ENCODE measurements around the gene ALG14. TPM values are rescaled to one million over a fixed set of nuclear protein-coding genes. Genes with fewer than 3 reads are reported as not detected.
"Not testable (repeated sequence)": the region's sequence is repeated elsewhere in the genome, so short reads cannot be mapped to it uniquely, and the experiment has no call there.

ALG14 gene
- total RNA-seq, 2 donors from 2014 or later, result 3.7 to 9.1 TPM

DNA sequence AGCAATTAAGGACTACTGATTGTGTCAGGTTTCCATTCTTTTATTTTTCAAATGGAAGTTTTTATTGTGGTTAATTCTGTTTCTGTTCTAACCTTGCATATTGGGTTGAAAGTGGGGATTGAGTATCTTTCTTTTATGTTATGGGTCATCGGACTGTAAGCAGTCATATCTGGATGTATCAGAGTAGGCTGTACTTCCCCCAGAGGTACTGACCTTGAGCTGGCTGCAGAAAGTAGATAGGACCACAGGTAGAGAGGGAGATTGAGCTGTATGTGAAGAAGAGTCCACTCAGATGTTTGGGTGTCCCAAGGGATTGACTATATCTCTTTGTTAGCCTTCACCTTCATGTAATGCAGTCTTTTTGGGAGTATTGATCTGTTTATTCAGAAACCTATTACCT lies 20.5 kb upstream of the ALG14 start:
- no peak for ATAC-seq
- no peak overlapping the region for H3K27ac Mint-ChIP-seq
- DNase-seq (ENCODE audit: low spot score in 2 of 2), result no peak
- H3K9me3 Mint-ChIP-seq, result no peaks in the 10 kb centered on the region
- peaks cover 4% of the 10 kb centered on the region in 2 donors for H3K36me3 Mint-ChIP-seq

DNA sequence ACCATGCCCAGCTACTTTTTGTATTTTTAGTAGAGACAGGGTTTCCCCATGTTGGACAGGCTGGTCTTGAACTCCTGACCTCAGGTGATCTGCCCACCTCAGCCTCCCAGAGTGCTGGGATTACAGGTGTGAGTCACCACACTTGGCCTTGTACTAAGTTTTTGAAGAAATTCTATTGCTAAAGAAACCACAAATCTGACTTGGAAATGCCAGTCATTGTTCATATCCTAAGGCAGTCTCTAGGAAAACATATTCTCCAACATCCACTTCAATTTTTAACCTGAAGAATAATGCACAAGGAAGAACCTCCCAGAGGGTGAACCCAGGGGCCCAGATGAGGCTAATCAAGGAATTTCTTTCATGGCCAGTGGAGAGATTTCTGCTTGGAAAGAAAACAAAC lies 20.1 kb upstream of the ALG14 start:
- H3K27ac Mint-ChIP-seq; H3K36me3 Mint-ChIP-seq; ATAC-seq; H3K9me3 Mint-ChIP-seq; DNase-seq (ENCODE audit: low spot score in 2 of 2): not testable (repeated sequence)

DNA sequence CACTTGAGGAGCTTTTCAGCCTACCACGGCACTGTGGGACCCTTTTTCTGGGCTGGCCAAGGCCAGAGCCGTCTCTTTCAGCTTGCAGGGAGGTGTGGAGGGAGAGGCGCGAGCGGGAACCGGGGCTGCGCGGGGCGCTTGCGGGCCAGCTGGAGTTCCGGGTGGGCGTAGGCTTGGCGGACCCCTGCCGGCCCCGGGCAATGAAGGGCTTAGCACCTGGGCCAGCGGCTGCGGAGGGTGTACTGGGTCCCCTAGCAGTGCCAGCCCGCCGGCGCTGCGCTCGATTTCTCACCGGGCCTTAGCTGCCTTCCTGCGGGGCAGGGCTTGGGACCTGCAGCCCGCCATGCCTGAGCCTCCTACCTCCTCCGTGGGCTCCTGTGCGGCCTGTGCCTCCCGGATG lies 18.5 kb upstream of the ALG14 start:
- H3K36me3 Mint-ChIP-seq; ATAC-seq; H3K9me3 Mint-ChIP-seq; H3K27ac Mint-ChIP-seq; DNase-seq (ENCODE audit: low spot score in 2 of 2): not testable (repeated sequence)

DNA sequence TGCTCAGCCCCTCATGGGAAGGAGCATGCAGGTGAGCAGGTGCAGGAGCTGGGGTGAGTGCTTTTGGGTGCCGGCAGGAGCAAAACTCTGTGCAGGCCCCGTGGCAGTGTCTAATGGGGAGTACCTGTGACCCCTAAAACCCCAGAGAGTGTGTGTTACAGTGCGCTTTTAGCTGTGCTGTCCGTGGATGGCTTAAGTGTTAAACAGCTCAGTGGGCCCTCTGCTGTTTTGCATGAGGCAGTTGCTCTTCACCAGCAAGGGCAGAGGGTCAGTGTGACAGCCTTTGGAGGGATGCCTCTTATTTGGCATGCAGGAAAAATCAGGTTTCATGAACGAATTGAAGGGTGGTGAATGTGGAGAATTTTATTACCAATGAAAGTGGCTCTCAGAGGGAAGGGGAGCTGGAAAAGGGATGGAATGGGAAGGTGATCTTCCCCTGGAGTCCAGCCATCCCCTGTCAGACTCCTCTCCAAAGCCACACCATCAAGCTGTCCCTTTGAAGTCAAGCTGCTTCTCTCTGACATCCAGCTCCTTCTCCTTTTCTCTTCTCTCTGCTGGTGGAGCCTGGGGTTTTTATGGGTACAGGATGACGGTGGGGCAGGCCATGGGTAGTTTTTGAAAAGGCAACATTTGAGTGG lies 17.0 kb upstream of the ALG14 start:
- Mint-ChIP-seq H3K27ac (no peak overlapping the region), H3K9me3 (no peaks in the 10 kb centered on the region), H3K36me3 (peaks cover 4% of the 10 kb centered on the region in 2 donors)
- DNase-seq (ENCODE audit: low spot score in 2 of 2) (no peak), ATAC-seq (no peak)

DNA sequence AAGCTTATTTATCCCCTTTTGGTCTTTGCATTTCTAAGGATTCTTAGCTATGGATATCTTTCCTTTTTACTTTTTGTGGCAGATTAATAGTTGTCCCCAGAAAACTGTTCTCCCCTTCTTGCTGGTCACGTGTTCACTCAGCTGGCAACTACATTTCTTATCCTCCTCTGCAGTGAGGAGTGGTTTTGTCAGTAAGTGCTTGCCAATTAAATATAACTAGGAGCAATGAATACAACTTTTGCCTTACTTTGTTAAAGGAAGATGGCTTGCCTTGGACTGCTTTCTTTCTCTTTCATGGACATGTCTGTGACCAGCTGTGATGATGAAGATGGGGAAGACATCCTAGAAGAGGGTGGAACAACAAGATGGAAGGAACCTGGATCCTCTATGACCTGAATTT lies 15.6 kb upstream of the ALG14 start:
- H3K36me3 Mint-ChIP-seq, result peaks cover 4% of the 10 kb centered on the region in 2 donors
- ATAC-seq, result no peak
- H3K9me3 Mint-ChIP-seq, result no peaks in the 10 kb centered on the region
- DNase-seq (ENCODE audit: low spot score in 2 of 2), result no peak
- no peak overlapping the region for H3K27ac Mint-ChIP-seq

DNA sequence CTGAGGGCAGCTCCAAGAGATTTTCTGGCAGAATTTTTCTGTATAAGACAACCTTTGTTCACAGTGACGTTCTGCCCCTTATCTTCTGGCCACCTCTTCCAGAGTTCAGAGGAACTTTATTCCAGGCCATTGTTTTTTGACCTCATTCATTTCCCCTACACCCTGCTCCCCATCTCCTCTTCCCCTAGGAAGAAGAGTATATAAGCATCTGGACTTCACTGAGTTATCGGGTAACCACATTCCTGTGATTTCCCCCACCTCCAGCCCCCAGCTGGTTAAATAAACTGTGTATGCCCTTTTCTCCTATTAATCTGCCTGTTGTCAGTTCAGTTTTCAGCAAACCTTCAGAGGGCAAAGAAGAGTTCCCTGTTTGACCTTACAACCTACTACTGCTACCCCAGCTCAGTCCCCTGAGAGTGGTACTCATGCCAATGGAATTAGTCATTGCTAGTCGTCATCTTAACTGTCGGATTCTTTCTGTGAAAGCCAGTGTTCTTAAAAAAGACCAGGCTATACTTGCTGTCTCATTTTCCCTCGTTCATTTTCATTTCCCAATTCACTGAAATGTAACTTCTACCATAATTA lies 14.3 kb upstream of the ALG14 start:
- Mint-ChIP-seq H3K36me3 (peaks cover 4% of the 10 kb centered on the region in 2 donors), H3K9me3 (no peaks in the 10 kb centered on the region), H3K27ac (no peak overlapping the region)
- DNase-seq (ENCODE audit: low spot score in 2 of 2) (no peak), ATAC-seq (no peak)

- no peak for ATAC-seq
- no peak for DNase-seq (ENCODE audit: low spot score in 2 of 2)
- no peaks in the 10 kb centered on the region for H3K9me3 Mint-ChIP-seq
These were observed 12.6 kb upstream of the ALG14 start for GRCh38 chr1:95085376-95085775.

DNA sequence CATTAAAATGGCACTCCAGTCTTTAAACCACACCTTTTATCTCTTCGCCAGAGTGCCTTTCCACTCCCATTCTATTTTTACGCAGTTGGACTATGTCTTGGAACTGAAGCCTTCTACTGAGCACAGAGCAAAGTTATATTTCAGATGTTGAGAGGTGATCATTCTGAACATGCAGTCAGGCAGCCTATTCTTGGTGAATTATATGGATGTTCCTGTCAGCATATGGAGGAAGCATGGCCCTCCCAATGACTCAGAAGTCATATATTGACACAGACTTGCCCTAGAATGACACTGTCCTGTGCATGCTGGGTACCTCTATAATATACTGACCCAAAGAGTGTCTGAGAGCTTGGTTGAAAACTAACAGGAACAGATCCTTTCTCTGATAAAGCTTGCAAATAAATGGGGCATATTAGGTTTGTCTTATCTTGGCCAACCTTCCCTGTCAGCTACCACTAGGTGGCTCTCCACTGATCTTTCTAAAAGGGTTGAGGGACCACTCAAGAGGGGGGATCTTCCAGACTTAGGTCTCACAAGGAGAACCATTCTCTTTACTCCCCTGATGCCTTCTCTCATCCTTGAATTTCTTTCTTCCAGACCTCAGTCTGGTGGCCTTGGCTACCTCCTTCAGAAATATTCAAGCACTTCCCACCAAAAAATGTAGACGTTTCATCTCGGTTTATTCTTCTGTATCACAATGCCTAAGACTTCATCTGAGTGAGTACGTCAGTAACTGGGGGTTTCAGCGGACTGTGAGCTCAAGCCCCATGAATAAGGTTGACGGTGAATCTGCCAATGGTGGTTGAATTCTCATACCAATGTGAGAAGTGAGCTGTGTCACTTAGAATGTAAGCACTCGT lies 11.8 kb upstream of the ALG14 start:
- Mint-ChIP-seq H3K36me3 (no peaks in the 10 kb centered on the region), H3K27ac (peak overlapping the region in 1 of 2 donors; percentile 23), H3K9me3 (no peaks in the 10 kb centered on the region)
- peak; percentile 54 to 71 for ATAC-seq
- peak in 1 of 2 donors; percentile 7 for DNase-seq (ENCODE audit: low spot score in 2 of 2)

More at GRCh38 chr1:95085376-95085775, 12.6 kb upstream of the ALG14 start:
- Mint-ChIP-seq H3K27ac (no peak overlapping the region), H3K36me3 (peaks cover 4% of the 10 kb centered on the region in 2 donors)

GRCh38 chr1:95080879-95081278 lies 8.1 kb upstream of the ALG14 start:
- ATAC-seq (no peak), DNase-seq (ENCODE audit: low spot score in 2 of 2) (no peak)
- H3K36me3 Mint-ChIP-seq, result no peaks in the 10 kb centered on the region
- no peaks in the 10 kb centered on the region for H3K9me3 Mint-ChIP-seq
- H3K27ac Mint-ChIP-seq, result no peak overlapping the region

DNA sequence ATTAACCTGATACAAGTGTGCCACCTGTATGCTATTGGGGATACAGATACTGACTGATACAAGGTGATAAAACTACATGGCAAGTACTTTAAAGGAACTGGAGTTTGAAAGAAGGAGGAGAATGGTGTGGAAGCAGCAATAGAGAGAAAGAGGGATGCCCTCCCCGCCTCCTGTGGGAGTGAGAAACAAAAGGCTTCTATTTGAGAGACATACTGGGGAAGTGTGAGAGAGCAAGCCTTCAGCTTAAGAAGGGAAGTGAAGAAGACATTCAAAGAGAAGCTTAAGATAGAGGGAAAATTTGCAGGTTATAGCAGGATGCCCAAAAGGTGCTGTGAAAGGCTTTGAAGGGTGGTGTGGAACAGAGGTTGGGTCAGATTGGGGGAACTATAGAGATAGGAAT lies 7.7 kb upstream of the ALG14 start:
- no peaks in the 10 kb centered on the region for H3K36me3 Mint-ChIP-seq
- ATAC-seq (no peak), DNase-seq (ENCODE audit: low spot score in 2 of 2) (no peak)
- H3K27ac Mint-ChIP-seq, result no peak overlapping the region
- no peaks in the 10 kb centered on the region for H3K9me3 Mint-ChIP-seq

DNA sequence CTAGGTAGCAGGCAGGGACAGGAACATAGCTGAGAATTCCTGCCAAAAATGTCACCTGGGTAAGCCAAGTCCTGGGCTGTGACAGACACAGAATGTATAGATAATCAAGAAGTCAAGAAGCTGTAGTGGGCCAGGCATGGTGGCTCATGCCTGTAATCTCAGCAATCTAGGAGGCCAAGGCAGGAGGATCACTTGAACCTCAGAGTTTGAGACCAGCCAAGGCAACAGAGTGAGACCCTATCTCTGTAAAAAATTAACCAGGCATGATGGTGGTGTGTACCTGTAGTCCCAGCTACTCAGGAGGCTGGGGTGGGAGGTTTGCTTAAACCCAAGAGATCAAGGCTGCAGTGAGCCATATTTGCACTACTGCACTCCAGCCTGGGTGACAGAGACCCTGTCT lies 3.3 kb upstream of the ALG14 start:
- DNase-seq (ENCODE audit: low spot score in 2 of 2) (no peak), ATAC-seq (no peak)
- Mint-ChIP-seq H3K27ac (no peak overlapping the region), H3K36me3 (peaks cover 0 to 14% of the 10 kb centered on the region in 2 donors), H3K9me3 (no peaks in the 10 kb centered on the region)

DNA sequence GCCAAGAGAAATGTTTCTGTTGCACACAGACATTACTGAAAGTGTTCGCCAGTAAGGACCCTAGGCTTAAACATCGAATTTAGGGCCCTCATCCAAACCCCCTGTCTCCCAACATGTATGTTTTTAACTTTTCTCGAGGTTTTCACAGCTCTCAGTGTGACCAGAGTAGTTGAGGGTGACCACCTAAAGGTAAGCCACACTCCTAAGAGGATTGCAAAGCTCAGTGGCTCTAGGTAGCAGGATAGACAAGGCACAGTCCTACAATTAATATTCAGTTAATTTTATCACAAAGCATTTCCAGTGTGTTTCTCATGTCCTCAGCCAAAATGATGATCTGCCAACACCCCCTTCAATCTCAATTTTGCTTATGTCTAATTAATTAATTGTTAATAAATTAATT lies 695 bp upstream of the ALG14 start:
- peak overlapping the region; percentile 89 to 91 for H3K27ac Mint-ChIP-seq
- DNase-seq (ENCODE audit: low spot score in 2 of 2) (no peak), ATAC-seq (no peak)
- H3K9me3 Mint-ChIP-seq, result no peaks in the 10 kb centered on the region
- H3K36me3 Mint-ChIP-seq, result peaks cover 0 to 14% of the 10 kb centered on the region in 2 donors

DNA sequence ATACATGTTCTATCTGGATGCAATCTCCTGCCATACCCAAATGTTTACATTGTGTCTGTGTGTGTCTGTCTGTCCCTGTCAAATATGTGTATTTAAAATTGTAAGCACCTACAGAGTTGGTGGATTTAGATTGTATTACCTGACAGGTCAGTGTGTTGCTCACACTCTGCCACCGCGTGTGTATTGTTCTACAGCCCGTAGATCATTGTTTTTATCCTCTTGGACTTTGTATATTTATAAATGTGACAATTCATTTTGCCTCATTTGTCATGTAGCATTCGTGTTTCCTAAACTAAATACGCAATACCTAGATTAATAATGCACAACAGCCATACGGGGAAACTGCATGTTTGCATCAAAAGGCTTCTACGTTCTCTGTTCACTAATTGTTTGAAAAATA lies 634 bp downstream of the ALG14 start:
- Mint-ChIP-seq H3K27ac (peak overlapping the region; percentile 91 to 99), H3K9me3 (no peaks in the 10 kb centered on the region), H3K36me3 (peaks cover 0 to 14% of the 10 kb centered on the region in 2 donors)
- DNase-seq (ENCODE audit: low spot score in 2 of 2) (no peak), ATAC-seq (no peak)

- no peaks in the 10 kb centered on the region for H3K9me3 Mint-ChIP-seq
- peak overlapping the region in 1 of 2 donors; percentile 91 for H3K27ac Mint-ChIP-seq
- H3K36me3 Mint-ChIP-seq, result peaks cover 0 to 14% of the 10 kb centered on the region in 2 donors
- no peak for DNase-seq (ENCODE audit: low spot score in 2 of 2)
- peak in 1 of 2 donors; percentile 43 for ATAC-seq
These were observed 1.2 kb downstream of the ALG14 start for GRCh38 chr1:95071539-95071938.

DNA sequence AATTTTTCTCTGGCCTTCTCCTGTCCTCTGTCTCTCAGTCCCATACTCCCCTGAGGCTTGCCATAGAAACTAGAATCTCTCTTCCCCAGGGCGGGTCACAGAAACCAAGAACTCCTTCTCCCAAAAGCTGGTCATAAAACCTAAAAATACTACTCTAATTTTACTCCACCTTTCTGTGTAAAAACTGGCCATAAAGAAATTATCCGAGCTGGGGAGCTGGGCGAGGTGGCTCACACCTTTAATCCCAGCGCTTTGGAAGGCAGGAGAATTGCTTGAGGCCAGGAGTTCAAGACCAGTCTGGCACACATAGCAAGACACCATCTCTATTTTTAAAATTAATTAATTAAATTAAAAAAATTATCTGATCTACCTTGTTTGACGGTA lies 3.0 kb downstream of the ALG14 start:
- DNase-seq (ENCODE audit: low spot score in 2 of 2) (no peak), ATAC-seq (no peak)
- Mint-ChIP-seq H3K27ac (no peak overlapping the region), H3K9me3 (no peaks in the 10 kb centered on the region), H3K36me3 (peaks cover 0 to 14% of the 10 kb centered on the region in 2 donors)

- DNase-seq (ENCODE audit: low spot score in 2 of 2), result no peak
- no peak for ATAC-seq
- H3K27ac Mint-ChIP-seq, result peak overlapping the region in 1 of 2 donors; percentile 3
- H3K9me3 Mint-ChIP-seq, result no peaks in the 10 kb centered on the region
- peaks cover 3 to 17% of the 10 kb centered on the region in 2 donors for H3K36me3 Mint-ChIP-seq
These were observed 3.6 kb downstream of the ALG14 start for GRCh38 chr1:95068956-95069709.

DNA sequence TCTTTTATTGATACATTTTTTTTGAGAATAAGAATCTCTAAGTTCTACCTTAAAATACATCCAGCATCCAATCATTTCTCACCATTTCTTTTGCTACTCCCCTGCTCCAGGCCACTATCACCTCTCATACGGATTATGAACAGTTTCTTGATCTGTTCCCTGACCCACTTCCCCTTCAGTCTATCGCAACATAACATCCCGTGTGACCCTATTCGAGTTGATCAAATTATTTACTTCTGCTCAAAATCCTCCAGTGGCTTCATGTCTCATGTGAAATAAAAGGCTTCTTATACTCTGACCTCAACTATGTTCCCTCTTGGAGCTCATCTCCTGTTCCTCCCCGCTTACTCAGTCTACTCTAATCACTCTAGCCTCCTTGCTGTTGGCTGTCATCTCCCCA lies 5.2 kb downstream of the ALG14 start:
- H3K9me3 Mint-ChIP-seq, result no peaks in the 10 kb centered on the region
- H3K36me3 Mint-ChIP-seq, result peaks cover 7 to 30% of the 10 kb centered on the region in 2 donors
- no peak for ATAC-seq
- no peak overlapping the region for H3K27ac Mint-ChIP-seq
- DNase-seq (ENCODE audit: low spot score in 2 of 2), result no peak
